Embryonic facial prominence (tissue), 1 donor: ENCODE data around the gene SNX20.

Experiments
- DNase-seq: peaks from one replicate; pipeline ENCODE4 v3.0.0-alpha.2; 2016; ENCODE audit errors: extremely low spot score

Gene SNX20

GRCh38 chr16:50659806-50660205, 21.3 kb downstream of the SNX20 start:
- DNase-seq = no peak

GRCh38 chr16:50657241-50657640, 23.9 kb downstream of the SNX20 start:
- no peak for DNase-seq

GRCh38 chr16:50655558-50656055, 25.5 kb downstream of the SNX20 start:
- DNase-seq = no peak

GRCh38 chr16:50653633-50654519, 27.2 kb downstream of the SNX20 start:
- DNase-seq = no peak

GRCh38 chr16:50652836-50653425, 28.2 kb downstream of the SNX20 start:
- no peak for DNase-seq

GRCh38 chr16:50651835-50652438, 29.2 kb downstream of the SNX20 start:
- DNase-seq = no peak

- DNase-seq = no peak
Observed at GRCh38 chr16:50646345-50646744, 34.8 kb downstream of the SNX20 start.

- DNase-seq = no peak
Observed at GRCh38 chr16:50645563-50646220, 35.4 kb downstream of the SNX20 start.

- DNase-seq = no peak
Observed at GRCh38 chr16:50644729-50645128, 36.4 kb downstream of the SNX20 start.

- DNase-seq = no peak
Observed at GRCh38 chr16:50644245-50644644, 36.9 kb downstream of the SNX20 start.

- no peak for DNase-seq
Observed at GRCh38 chr16:50643192-50643591, 37.9 kb downstream of the SNX20 start.

GRCh38 chr16:50642349-50642748, 38.8 kb downstream of the SNX20 start:
- no peak for DNase-seq

- no peak for DNase-seq
Observed at GRCh38 chr16:50641818-50642187, 39.3 kb downstream of the SNX20 start.

- DNase-seq = no peak
Observed at GRCh38 chr16:50640919-50641817, 39.9 kb downstream of the SNX20 start.

- no peak for DNase-seq
Observed at GRCh38 chr16:50640391-50640790, 40.7 kb downstream of the SNX20 start.

GRCh38 chr16:50638816-50639670, 42.1 kb downstream of the SNX20 start:
- no peak for DNase-seq

GRCh38 chr16:50637716-50638602, 43.2 kb downstream of the SNX20 start:
- DNase-seq = no peak

- no peak for DNase-seq
Observed at GRCh38 chr16:50636753-50637374, 44.2 kb downstream of the SNX20 start.
